ENCODE data around the gene SCTR.
A peak's percentile ranks its signal among the peaks of the same experiment; 100 is the strongest.

The SCTR gene

DNA sequence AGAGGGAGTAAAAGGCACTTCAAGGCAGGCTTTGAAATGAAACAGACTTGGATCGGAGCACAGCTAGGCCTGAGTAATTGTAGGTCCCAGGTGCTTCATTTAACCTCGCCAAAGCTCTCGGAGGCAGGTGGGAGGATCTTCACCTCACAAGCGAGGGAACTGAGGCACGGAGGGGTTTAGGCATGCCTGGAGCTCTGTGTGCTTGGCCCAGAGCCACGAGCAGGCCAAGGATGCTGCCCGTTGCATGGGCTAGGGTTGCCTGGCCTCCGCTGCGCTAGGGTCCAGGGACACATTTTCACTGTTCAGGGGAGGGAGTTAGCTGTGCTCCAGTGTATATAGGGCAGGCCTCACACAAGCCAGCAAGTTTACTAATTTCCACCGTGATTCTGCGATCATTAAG lies 81.4 kb downstream of the SCTR start:
- no peak for DNase-seq (ENCODE audit: low spot score)

DNA sequence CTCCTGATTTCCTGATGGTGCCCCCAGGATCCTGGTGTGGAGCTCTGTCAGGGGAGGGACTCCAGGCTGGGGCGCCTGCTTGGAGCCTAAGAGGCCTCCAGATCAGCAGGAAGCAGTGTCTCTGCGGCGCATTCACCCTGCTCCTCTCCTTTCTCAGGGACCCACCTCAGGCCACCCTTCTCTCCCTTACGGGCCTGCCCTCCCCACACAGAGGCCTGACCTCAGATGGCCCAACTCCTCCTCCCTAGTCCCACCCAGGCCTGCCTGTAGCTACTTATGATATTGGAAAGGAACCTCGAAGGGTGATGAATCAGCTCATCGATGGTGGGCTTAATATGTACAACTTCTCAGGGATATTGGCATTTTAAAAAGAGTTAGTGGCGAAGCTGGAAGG lies 82.1 kb downstream of the SCTR start:
- no peak for DNase-seq (ENCODE audit: low spot score)

DNA sequence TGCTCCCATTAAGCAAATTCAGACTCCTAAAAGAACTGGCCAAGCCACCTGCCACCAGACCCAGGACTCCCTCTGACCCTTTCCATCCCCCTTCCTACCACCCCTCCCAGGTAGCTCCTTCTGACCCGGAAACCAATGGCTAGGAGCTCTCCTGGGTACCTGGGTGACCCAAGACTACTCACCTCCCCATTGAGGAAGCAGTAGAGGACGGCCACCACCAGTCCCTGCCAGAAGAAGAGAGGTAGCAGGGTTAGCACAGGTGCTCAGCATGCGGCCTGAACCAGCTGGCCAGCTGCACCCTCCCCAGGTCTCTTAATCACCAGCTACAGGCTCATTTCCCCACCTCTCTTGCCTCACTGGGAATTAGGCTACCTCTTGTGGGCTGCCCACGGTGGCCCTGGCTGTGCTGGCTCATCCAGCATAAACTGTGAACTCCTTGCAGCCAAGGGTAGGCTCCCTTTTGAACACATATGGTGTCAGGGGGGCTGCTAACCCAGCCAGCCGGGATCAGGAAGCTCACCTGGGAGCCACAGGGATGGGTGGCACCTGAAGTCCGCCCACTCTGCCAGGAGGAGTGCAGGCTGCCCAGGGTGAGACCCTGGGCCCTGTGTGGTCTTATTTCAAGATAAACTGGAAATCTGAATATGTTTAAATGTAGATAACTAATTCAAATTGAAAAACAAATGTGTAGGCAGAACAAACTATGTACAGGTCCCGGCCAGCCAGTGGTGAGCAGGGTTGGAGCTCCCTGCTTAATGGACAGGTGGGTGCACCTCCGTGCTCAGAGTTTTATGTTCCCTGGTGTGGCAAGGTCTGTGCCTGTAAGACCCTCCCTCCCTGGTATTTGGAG lies 82.7 kb downstream of the SCTR start:
- DNase-seq (ENCODE audit: low spot score) = no peak

DNA sequence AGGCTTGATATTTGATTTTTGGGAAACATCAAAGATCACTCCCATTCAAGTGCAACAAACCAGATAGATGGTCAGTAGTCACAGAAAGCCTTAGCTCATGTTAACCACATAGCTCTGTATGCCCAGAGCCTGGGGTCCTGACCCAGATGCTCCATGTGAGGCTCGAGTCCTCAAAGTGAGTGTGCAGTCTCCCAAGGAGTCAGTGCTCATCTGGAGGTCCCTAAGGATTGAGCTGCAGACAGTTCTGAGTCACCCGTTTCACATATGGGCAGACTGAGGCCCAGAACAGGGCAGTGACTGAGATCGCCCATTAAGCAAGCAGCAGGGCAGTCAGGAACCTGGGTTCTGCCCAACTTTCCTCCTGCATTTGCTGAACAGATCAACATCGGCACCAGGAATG lies 83.4 kb downstream of the SCTR start:
- DNase-seq (ENCODE audit: low spot score) = no peak

DNA sequence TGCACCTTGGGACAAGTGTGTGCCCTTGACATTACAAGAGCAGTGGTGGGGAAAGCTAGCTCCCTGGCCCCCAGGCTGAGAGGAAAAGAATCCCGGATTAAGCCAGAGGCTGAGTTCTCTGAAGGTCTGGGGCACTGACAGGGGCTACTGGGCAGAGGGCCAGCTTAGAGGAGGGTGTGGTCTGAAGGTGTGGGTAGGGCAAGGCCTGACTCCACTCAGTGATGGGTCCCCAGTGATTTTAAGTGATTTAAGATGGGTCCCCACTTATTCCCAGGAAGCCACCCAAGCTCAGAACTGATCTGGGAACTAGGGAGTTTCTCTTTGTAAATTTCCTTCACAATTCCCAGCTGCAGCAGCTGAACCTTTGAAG lies 83.8 kb downstream of the SCTR start:
- DNase-seq (ENCODE audit: low spot score) = no peak

DNA sequence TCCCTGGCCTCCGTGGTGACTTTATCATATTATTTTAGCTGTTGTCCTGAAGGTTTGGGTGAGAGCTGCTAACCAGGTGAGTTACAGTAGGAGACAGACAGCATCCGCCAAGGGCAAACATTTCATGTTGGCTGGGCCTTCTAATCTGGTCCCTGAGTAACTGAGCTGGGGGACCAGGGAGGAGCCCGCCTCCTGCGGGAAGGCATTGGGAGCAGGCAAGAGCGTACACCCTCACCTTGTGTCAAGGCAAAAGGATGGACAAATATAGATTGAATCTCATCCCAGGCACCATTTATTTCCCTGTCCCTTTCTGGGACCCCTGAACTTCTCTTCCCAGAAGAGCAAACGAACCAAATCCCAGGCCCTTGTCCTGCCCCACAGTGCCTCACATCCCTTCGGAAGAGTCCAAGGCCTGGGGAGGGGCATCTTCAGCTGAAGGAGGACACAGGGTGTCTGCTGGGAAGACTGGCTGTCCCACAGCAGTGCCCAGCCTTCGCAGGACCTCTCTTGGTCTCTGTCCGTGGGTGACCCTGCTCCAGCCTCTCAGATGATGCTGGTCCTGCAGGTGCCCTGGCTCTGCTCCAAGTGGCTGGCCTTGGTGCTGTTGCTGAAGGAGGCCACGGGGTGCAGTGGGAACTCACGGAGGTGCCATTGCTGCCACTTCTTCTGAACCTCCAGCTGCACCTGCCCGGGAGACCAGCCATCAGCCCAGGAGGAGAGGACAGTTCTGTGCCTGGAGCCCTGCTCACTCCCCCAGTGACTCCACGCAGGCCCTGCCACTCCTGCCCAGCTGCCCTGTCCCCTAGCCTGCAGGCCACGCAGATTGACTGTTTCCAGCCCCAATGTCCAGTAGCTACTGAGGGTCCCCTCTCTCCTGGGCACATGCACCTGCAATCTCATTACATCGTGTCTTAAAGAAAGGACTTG lies 84.4 kb downstream of the SCTR start:
- no peak for DNase-seq (ENCODE audit: low spot score)

DNA sequence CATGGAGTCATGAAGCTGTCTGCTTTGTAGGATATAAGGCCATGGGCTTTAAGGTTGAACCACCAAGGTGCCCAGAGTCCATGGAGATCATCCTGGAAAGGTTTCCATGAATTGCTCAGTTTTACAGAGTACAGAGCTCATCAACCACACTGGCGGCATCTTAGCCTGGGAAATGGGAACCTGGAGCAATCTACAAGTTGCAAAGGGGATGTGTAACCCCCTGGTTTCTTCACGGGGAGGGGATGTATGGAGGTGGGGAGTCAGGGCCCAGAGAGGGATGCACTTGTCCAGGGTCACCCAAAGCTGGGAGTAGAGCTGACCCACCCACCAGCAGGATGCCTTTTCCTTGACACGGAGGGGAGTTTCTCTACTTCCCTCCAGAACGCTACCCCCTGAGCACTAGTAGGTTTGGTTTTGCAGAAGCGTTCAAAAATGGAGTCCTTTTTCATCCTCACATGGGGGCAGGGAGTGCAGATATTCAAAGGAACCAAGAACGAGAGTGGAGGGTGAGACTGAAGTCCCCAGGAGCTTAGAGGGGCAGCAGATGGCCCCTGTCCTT lies 85.5 kb downstream of the SCTR start:
- DNase-seq (ENCODE audit: low spot score) = no peak

DNA sequence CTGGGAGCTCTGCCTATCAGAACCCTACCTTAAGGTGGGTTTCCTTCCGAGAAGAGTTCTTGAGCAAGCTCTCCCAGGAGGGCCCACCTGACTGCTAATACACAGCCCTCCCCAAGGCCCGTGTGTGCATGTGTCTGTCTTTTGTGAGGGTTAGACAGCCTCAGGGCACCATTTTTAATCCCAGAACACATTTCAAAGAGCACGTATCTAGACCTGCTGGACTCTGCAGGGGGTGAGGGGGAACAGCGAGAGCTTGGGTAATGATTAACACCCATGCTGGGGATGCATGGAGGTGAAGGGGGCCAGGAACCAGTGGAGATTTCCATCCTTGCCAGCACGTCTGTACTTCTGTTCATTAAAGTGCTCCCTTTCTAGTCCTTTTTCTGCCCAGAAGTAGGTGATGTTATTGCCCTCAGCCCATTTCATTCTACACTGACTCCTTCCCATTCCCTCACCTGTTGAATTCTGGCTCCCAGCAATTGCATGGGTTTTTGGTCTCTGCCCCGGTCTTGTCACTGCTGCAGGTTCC lies 86.1 kb downstream of the SCTR start:
- no peak for DNase-seq (ENCODE audit: low spot score)

DNA sequence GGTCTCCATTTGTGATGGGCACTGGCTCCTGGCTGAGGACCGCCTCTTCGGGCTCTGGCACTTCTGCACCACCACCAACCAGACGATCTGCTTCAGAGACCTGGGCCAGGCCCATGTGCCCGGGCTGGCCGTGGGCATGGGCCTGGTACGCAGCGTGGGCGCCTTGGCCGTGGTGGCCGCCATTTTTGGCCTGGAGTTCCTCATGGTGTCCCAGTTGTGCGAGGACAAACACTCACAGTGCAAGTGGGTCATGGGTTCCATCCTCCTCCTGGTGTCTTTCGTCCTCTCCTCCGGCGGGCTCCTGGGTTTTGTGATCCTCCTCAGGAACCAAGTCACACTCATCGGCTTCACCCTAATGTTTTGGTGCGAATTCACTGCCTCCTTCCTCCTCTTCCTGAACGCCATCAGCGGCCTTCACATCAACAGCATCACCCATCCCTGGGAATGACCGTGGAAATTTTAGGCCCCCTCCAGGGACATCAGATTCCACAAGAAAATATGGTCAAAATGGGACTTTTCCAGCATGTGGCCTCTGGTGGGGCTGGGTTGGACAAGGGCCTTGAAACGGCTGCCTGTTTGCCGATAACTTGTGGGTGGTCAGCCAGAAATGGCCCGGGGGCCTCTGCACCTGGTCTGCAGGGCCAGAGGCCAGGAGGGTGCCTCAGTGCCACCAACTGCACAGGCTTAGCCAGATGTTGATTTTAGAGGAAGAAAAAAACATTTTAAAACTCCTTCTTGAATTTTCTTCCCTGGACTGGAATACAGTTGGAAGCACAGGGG lies 87.1 kb downstream of the SCTR start:
- no peak for DNase-seq (ENCODE audit: low spot score)

DNA sequence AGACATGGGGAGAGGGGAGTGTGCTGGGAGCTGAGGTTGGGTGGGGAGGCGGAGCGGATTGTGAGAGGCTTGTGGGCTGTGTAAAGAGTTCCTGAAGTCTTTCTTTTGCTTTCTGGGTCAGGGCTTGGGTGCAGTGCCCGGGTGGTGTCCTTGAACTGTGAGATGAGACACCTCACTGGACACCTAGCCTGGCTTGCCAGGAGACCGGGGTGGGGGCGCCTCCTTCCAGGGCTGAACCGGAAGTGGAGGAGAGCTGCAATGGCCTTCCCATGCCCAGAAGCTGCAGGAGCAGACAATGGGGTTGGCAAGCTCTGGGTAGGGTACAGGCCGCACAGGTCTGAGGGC lies 88.4 kb downstream of the SCTR start:
- no peak for DNase-seq (ENCODE audit: low spot score)

DNA sequence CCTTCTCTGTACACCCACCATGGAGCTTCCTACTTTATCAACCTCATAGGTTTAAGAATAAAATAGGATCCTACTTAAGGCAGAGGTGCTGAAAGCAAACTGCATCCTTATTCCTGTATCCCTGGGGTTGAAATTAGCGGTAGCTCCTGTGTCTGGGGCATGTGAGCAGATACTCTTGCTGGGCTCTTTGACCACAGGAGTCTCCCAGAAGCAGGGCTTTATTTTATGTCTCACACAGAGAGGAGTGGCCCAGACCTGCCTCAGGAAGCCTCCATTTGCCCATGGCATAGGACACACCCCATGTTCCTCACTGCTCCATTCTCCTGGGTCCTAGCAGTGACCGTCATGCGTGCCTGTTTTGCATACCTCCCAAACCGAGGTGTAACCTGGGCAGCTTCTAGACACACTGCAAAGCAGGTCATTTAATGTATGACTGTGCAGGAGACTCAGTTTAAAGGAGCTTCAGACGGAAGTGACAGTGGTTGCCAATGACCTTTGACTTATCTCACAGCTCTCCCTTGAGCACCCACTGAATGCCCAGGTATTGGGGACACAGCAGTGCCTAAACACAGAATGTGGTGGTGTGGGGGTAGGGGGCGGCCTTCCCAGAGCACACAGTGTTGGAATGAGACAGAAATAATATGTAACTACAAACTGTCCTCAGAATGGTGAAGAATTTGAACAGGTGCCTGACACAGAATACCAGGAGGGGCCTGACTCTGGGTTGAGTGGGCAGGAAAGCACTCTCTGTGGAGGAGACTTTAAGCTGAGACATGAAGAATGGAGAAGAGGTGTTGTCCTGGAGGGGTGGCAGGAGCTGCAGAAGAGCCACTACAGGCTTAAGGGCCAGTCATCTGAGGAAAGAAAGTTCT lies 89.0 kb downstream of the SCTR start:
- no peak for DNase-seq (ENCODE audit: low spot score)

DNA sequence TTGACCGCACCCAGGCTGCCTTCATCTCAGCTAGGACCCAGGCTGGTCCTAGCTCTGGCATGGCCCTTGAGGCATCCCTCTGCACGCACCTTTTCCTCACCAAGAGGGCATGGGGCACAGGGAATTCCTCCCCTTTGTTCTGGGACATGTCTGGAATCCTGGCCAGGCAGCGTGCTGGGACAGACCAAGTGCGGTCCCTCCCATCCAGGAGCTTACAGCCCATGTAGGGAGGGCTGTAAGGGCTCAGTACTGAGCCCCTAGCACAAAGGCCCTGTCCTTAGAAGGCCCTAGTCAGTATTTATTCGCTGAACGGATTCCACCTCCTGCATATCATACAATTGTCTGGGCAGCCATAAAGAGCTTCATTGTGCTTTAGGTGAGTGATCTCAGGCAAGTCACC lies 89.6 kb downstream of the SCTR start:
- DNase-seq (ENCODE audit: low spot score) = no peak

DNA sequence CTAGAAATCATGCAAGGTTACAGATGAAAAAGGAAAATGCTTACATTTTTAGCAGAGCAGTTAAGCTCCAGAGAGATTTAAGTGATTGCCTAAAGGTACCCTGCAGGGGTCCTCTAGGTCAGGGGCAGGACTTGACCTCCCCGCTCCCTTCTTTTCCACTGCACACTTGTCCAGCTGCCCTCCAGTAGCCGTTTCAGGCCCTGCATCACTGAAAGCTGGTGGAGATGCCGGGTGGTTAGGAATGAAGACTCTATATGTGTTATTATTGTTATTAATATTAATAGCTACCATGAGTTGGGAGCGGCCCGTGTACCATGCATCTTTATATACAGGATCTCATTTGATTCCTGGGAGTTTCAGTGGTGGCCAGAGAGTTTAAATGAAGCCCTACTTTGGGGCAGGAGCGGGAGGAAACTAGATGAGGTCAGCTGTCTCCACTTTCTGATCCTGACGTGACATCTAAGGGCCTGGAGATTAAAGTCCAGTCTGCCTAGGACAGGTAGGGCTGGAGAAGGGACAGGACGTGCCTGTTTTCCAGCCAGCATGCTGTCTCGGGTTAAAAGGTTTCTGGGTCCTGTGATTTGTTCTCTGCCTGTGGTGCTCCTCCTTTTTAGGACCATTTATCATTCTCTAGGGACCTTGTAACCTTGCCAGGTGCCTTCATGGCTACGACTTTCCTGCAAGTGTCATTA lies 90.5 kb downstream of the SCTR start:
- no peak for DNase-seq (ENCODE audit: low spot score)

DNA sequence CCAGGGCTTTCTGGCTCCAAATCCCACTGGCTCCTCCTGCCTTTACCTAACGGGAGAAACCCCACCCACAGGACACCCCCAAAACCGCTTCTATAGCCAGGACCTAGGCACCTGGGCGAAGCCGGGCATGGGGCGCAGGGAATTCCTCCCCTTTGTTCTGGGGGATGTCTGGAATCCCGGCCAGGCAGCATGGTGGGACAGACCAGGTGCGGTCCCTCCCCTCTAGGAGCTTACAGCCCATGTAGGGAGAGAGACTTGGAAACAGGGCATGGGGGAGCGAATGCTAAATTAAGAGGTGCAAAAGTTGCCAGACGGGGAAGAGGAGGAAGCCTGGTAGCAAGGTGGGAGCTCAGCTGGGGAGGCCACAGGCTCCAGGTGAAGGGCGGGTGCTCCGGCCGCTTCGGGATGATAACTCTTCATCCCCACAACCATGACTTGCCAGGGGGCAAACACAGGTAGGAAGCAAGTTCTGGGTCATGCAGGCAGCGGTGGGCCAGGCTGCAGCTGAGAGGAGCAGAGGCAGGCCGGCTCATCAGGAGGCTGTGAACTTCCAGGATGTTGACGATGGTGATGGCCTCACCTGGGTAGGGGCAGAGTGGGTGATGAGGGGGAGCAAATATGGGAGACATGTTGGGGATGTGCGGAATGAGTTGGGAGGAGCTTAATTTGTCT lies 91.3 kb downstream of the SCTR start:
- DNase-seq (ENCODE audit: low spot score) = no peak

DNA sequence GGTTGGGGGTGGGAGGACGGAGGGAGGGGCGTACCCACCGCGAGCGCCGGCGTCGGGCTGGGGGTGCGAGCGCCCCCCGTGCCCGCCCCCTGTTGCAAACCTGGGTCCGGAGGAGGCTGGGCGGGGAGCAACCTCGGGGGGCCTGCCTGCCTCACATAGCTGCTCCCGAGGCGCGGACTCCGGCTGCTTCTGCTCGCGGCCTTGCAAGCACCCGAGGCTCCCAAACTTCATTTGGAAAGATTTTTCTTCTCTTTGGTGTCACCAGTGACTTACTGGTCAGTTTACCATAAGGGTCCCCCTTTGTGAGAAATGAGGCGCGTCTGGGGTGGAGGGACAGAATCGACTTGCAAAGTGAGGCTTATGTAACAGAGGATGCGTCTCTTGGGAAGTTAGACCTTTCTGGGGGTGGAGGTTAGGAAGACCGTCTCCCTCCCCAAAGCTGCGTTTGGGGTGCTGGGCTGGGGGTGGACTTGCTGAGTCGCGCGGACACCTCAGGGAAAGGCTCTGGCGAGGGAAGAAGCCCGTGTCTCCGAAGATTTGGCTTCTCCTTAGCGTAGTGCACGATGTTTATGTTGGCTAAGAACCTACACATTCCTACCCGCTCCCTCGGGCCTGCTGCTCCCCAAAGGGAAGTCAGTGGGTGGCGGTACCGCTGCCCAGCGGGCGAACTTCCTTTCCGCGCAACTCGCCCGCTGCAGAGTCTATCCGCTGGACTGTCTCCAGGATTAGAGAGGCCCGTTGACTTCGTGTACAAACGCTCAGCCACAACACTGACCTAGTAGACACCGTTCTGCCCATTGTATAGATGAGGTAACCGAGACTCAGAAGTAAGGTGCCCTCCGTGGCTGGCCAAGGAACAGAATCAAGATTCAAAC lies 92.1 kb downstream of the SCTR start:
- no peak for DNase-seq (ENCODE audit: low spot score)

DNA sequence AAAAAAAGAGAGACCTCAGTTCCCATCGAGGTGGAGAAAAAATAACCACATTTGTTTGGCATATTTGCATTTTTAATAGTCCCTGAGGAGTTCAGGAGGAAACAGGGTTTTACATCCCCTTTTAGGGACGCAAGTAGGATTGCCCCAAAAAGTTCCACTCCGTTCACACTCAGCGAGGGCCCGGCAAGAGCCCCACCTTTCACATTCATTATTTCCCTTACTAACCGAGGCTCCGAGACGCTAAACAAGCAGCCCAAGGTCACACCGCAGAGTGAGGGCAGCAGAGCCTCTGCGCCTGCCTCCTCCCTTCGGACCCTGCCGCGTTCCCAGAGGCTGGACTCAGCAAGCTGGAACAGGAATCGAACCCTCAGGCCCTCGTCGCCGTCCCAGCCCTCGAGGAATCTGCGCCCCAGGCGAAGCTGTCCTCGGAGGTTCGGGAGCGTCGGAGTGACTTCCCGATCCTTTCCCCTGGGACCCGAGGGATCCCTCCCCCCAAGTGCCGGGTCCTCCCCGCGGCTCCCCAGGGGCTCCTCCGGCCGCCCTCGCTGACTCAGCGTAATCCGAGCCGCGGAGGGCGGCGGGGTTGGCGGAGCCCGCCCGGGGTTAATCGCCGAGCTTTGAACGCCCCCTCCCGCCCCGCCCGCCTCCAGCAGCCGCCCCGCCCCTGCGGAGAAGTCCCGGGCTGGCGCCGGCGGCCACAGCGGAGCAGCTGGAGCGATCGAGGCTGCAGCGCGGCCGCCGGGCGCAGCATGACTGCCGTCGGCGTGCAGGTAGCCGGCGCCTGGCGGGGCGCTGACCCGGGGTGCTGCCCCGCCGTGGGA lies 92.9 kb downstream of the SCTR start, which contains the start of gene TMEM37:
TMEM37 (plus strand) TSS at position 700 of the 821 bp plus-strand sequence; CDS start at position 750, 50 bp downstream.
- DNase-seq (ENCODE audit: low spot score) = peak; percentile 30

DNA sequence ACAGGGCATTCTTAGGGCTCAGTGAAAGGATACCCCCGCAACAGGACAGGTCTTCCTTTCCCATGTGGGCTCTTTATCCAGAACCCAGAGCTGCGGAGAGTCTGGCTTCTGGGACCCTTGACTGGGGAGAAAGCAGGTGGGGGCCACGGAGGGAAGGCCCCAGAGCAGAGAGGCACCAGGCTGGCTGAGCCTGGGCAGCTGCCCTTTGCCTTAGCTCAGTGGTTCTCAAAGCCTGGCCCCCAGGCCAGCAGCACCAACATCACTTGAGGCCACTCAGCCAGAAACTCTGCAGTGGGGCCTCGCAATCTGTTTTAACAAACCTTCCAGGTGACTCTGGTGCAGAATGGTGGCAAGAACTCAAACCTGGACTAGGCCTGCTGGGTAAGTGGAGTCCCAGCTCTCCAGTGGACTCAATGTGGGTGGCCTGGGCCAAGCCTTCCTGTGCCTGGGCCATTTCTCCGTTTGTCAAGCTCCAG lies 94.2 kb downstream of the SCTR start:
- DNase-seq (ENCODE audit: low spot score) = no peak
